Islet precursor cell (in vitro differentiated cells): ENCODE data around the gene FHL1.
"Not testable (repeated sequence)": the region's sequence is repeated elsewhere in the genome, so short reads cannot be mapped to it uniquely, and the experiment has no call there.

Experiments used
- DNase-seq: peaks from one replicate; pipeline ENCODE4 v3.0.0-alpha.2; 2018

FHL1 gene

GRCh38 chrX:136211766-136212556 is 64.6 kb downstream of the FHL1 start:
- no peak for DNase-seq

- DNase-seq, result no peak
Observed at GRCh38 chrX:136212557-136213111, 65.3 kb downstream of the FHL1 start.

GRCh38 chrX:136214551-136214950 is 67.2 kb downstream of the FHL1 start:
- peak; percentile 91 for DNase-seq

GRCh38 chrX:136215559-136215958 is 68.2 kb downstream of the FHL1 start:
- no peak for DNase-seq

GRCh38 chrX:136219893-136220292 is 72.6 kb downstream of the FHL1 start:
- no peak for DNase-seq

GRCh38 chrX:136220540-136220939 is 73.2 kb downstream of the FHL1 start:
- DNase-seq, result no peak

GRCh38 chrX:136220951-136221350 is 73.6 kb downstream of the FHL1 start:
- no peak for DNase-seq

GRCh38 chrX:136221851-136222513 is 74.6 kb downstream of the FHL1 start:
- DNase-seq, result no peak

- no peak for DNase-seq
Observed at GRCh38 chrX:136227074-136227473, 79.7 kb downstream of the FHL1 start.

- no peak for DNase-seq
Observed at GRCh38 chrX:136227948-136228838, 80.9 kb downstream of the FHL1 start.

GRCh38 chrX:136228839-136229207 is 81.5 kb downstream of the FHL1 start:
- DNase-seq, result no peak

GRCh38 chrX:136237074-136237473 is 89.7 kb downstream of the FHL1 start:
- no peak for DNase-seq

- not testable (repeated sequence) for DNase-seq
Observed at GRCh38 chrX:136237849-136238248, 90.5 kb downstream of the FHL1 start.

GRCh38 chrX:136246201-136246600 is 98.9 kb downstream of the FHL1 start:
- no peak for DNase-seq

- DNase-seq, result peak; percentile 61
Observed at GRCh38 chrX:136250191-136251040, 103.1 kb downstream of the FHL1 start.

GRCh38 chrX:136251041-136251991 is 104.0 kb downstream of the FHL1 start, which contains the start of gene MAP7D3:
TSS of gene MAP7D3 (minus strand) at chrX:136251400. CDS start at chrX:136251358, 42 bp downstream.
- peak; percentile 79 for DNase-seq

- DNase-seq, result no peak
Observed at GRCh38 chrX:136255541-136255940, 108.2 kb downstream of the FHL1 start.

- DNase-seq, result no peak
Observed at GRCh38 chrX:136256026-136256425, 108.7 kb downstream of the FHL1 start.

- DNase-seq, result no peak
Observed at GRCh38 chrX:136258951-136259350, 111.6 kb downstream of the FHL1 start.

- DNase-seq, result no peak
Observed at GRCh38 chrX:136259543-136259942, 112.2 kb downstream of the FHL1 start.

GRCh38 chrX:136260776-136261175 is 113.4 kb downstream of the FHL1 start:
- DNase-seq, result no peak
